Vagina (tissue), 2 donors: ENCODE results near the gene NKX1-2. TPM values are rescaled to one million over a fixed set of nuclear protein-coding genes. Genes with fewer than 3 reads are reported as not detected.

Experiments used
- DNase-seq, 2 donors: peaks; one replicate each; pipeline ENCODE4 v3.0.0-alpha.2; 2017; ENCODE audit errors: extremely low spot score in 2 of 2
- H3K27ac ChIP-seq: fragments of 200-600 bp; sonication (generic); one replicate; pipeline ENCODE4 v1.5.1; 2019
- H3K27me3 ChIP-seq: fragments of 200-600 bp; sonication (generic); one replicate; pipeline ENCODE4 v1.5.1; 2019
- H3K36me3 ChIP-seq, 2 donors: fragments of 200-600 bp; sonication (generic); one replicate each; pipeline ENCODE4 v1.5.1; 2017 to 2019
- H3K4me1 ChIP-seq: fragments of 200-600 bp; sonication (generic); one replicate; pipeline ENCODE4 v1.5.1; 2019
- H3K4me3 ChIP-seq, 2 donors: fragments of 200-600 bp; sonication (generic); 1 replicate in 1 of 2; 2 replicates in 1 of 2; pipeline ENCODE4 v1.5.1; 2016 to 2019
- H3K9me3 ChIP-seq: fragments of 200-600 bp; sonication (generic); one replicate; pipeline ENCODE4 v1.5.1; 2019
- POLR2A ChIP-seq, 2 donors: fragments of 450-650 bp; IDR thresholded peaks; one replicate each; pipeline ENCODE4 v1.6.1; 2017; ENCODE audit warnings: antibody characterized with exemption in 2 of 2, mild to moderate bottlenecking in 2 of 2, moderate library complexity in 2 of 2
- POLR2AphosphoS5 ChIP-seq, 2 donors: sonication (generic); formaldehyde crosslinking; IDR thresholded peaks; one replicate each; pipeline ENCODE4 v1.9.0; 2017; ENCODE audit warnings: antibody characterized with exemption in 2 of 2, mild to moderate bottlenecking in 2 of 2, low read depth in 1 of 2; ENCODE audit not compliant: insufficient read depth in 1 of 2
- intact Hi-C: fragments of 100-400 bp; cut with DNase I; formaldehyde crosslinking; loops from one replicate; pipeline ENCODE4 v1.15.1; 2023
- total RNA-seq: library from RNA; depleted of rRNA; stranded (reverse); fragments of >200 nt; gene quantifications from one replicate; pipeline ENCODE4 v1.2.3, GENCODE V29; 2016
- TF ChIP-seq, protein P1 (sequence below), 3 experiments: fragments of 450-650 bp in 2 of 3; fragments of 200-600 bp in 1 of 3; sonication (generic) in 1 of 3; IDR thresholded peaks; one replicate each; pipeline ENCODE4 v1.5.1; 2017 to 2019; ENCODE audit warnings: antibody characterized with exemption in 3 of 3, mild to moderate bottlenecking in 2 of 3, moderate library complexity in 2 of 3

The NKX1-2 gene
- total RNA-seq, 1 donor from 2014 or later: 0.98 TPM

DNA sequence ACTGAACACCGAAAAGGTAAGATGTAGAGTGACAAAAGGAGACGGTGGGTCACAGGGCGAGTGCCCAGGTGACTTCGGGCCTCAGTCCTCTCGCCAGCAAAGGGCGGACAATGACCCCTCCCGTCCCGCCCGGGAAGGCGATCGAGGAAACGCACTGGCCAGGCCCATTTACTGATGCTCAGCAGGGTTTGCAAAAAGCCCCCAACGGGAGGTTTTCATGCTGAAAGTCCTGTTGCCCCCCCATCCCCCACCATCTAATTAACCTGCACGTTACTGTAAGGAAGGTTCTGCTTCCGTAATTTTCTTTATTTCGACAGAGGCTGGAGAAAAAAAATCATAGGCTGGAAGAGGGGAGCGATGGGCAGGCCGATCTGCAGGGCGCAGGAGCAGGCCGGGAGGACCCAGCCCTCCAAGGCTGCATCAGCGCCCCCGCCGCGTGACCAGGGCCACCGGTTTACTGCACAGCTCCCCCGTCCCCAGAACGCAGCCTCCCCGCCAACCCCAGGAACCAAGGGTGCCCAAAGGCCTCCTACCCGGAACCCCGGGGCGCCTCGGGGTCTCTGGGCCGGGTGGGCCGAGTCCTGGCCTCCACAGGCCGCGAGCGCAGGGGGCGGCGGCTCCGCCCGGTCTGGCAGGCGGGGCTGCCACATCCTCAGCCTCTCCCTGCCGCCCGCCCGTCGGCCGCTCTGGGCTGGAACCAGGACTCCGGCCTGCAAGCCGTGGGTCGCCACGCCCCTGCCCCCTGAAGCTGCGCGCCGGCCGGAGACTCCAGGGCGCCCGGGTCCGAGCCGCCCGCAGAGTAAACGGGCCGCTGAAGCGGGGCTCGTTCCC, 31.7 kb downstream of the NKX1-2 start:
- Histone ChIP-seq H3K4me3 (peak overlapping the region; percentile 64 to 94), H3K36me3 (no peaks in the 10 kb centered on the region), H3K4me1 (peaks cover 53% of the 10 kb centered on the region), H3K9me3 (no peaks in the 10 kb centered on the region), H3K27ac (peak overlapping the region; percentile 85), H3K27me3 (no peaks in the 10 kb centered on the region)
- DNase-seq: no peak
- intact Hi-C loops: no loop called here
- TF ChIP-seq, protein P1, sequence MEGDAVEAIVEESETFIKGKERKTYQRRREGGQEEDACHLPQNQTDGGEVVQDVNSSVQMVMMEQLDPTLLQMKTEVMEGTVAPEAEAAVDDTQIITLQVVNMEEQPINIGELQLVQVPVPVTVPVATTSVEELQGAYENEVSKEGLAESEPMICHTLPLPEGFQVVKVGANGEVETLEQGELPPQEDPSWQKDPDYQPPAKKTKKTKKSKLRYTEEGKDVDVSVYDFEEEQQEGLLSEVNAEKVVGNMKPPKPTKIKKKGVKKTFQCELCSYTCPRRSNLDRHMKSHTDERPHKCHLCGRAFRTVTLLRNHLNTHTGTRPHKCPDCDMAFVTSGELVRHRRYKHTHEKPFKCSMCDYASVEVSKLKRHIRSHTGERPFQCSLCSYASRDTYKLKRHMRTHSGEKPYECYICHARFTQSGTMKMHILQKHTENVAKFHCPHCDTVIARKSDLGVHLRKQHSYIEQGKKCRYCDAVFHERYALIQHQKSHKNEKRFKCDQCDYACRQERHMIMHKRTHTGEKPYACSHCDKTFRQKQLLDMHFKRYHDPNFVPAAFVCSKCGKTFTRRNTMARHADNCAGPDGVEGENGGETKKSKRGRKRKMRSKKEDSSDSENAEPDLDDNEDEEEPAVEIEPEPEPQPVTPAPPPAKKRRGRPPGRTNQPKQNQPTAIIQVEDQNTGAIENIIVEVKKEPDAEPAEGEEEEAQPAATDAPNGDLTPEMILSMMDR (IDR thresholded peaks at IDR 0.05): no peak
- TF ChIP-seq POLR2A (IDR thresholded peaks at IDR 0.05): no peak
- TF ChIP-seq POLR2AphosphoS5 (IDR thresholded peaks at IDR 0.05; ENCODE audit: insufficient read depth in 1 of 2, low read depth in 1 of 2): peak in 1 of 2 donors; percentile 28

- Histone ChIP-seq H3K27ac (peak overlapping the region; percentile 9), H3K27me3 (no peaks in the 10 kb centered on the region), H3K9me3 (no peaks in the 10 kb centered on the region), H3K4me3 (peak overlapping the region in 1 of 2 donors; percentile 64), H3K4me1 (peaks cover 53% of the 10 kb centered on the region), H3K36me3 (peaks cover 0 to 8% of the 10 kb centered on the region in 2 donors)
- intact Hi-C loops: no loop called here
- TF ChIP-seq POLR2AphosphoS5 (IDR thresholded peaks at IDR 0.05; ENCODE audit: insufficient read depth in 1 of 2, low read depth in 1 of 2): peak in 1 of 2 donors; percentile 23
- TF ChIP-seq POLR2A (IDR thresholded peaks at IDR 0.05): no peak
- TF ChIP-seq, protein P1 (IDR thresholded peaks at IDR 0.05): no peak
- no peak for DNase-seq
These were observed 33.1 kb downstream of the NKX1-2 start for GRCh38 chr10:124416733-124417132.

GRCh38 chr10:124415210-124415609, 34.6 kb downstream of the NKX1-2 start:
- H3K4me3 ChIP-seq: no peak overlapping the region
- H3K27ac ChIP-seq: peak overlapping the region; percentile 9
- intact Hi-C loops: no loop called here

DNA sequence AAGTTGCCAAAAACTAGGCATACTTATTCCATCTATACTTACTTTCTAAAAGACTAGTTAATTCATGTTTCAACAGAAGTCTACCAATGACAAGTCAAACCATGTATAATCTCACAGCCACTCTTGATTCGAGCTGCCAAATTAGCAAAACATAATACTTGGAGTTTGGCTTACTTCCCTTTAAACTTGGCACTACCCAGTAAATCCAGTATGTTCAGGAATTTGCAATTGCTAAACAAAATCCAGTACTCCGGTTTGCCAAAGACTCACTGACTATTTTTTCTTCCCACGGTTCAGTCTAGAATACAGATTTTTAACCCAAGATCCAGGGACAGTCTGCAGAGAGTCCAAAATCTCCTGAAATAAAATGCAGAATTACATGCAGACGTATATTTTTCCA, 35.8 kb downstream of the NKX1-2 start:
- H3K4me3 ChIP-seq: no peak overlapping the region
- no peaks in the 10 kb centered on the region for H3K27me3 ChIP-seq
- peaks cover 0 to 18% of the 10 kb centered on the region in 2 donors for H3K36me3 ChIP-seq
- H3K4me1 ChIP-seq: peaks cover 62% of the 10 kb centered on the region
- no peak for DNase-seq
- H3K27ac ChIP-seq: peak overlapping the region; percentile 9
- intact Hi-C loops: no loop called here
- peak in 1 of 2 donors; percentile 5 for TF ChIP-seq POLR2AphosphoS5 (IDR thresholded peaks at IDR 0.05; ENCODE audit: insufficient read depth in 1 of 2, low read depth in 1 of 2)
- TF ChIP-seq, protein P1 (IDR thresholded peaks at IDR 0.05): no peak
- no peaks in the 10 kb centered on the region for H3K9me3 ChIP-seq

More at GRCh38 chr10:124415210-124415609, 34.6 kb downstream of the NKX1-2 start:
- DNase-seq: no peak
- Histone ChIP-seq H3K27me3 (no peaks in the 10 kb centered on the region), H3K9me3 (no peaks in the 10 kb centered on the region), H3K36me3 (peaks cover 0 to 17% of the 10 kb centered on the region in 2 donors), H3K4me1 (peaks cover 55% of the 10 kb centered on the region)
- TF ChIP-seq POLR2A (IDR thresholded peaks at IDR 0.05) (no peak), POLR2AphosphoS5 (IDR thresholded peaks at IDR 0.05; ENCODE audit: insufficient read depth in 1 of 2, low read depth in 1 of 2) (no peak)
- TF ChIP-seq, protein P1 (IDR thresholded peaks at IDR 0.05): no peak

- TF ChIP-seq POLR2A (IDR thresholded peaks at IDR 0.05) (no peak), POLR2AphosphoS5 (IDR thresholded peaks at IDR 0.05; ENCODE audit: insufficient read depth in 1 of 2, low read depth in 1 of 2) (no peak)
- TF ChIP-seq, protein P1 (IDR thresholded peaks at IDR 0.05): no peak
- no peak for DNase-seq
- peaks cover 3 to 54% of the 10 kb centered on the region in 2 donors for H3K36me3 ChIP-seq
- no peaks in the 10 kb centered on the region for H3K9me3 ChIP-seq
- no peaks in the 10 kb centered on the region for H3K27me3 ChIP-seq
- no peak overlapping the region for H3K4me3 ChIP-seq
- H3K4me1 ChIP-seq: peaks cover 30% of the 10 kb centered on the region
- H3K27ac ChIP-seq: no peak overlapping the region
- intact Hi-C loops: no loop called here
These were observed 40.1 kb downstream of the NKX1-2 start for GRCh38 chr10:124409696-124410095.
